GM23338 (cell line): ENCODE measurements around the gene ANGPTL7. TPM values are rescaled to one million over a fixed set of nuclear protein-coding genes. Genes with fewer than 3 reads are reported as not detected.

Experiments
- ATAC-seq: fragments of 200-7000 bp; cut with Tn5 transposase; 3 replicates; pipeline ENCODE4 v1.9.1; 2020
- DNase-seq: peaks from one replicate; pipeline ENCODE4 v3.0.0-alpha.2; 2015; ENCODE audit warnings: low spot score
- H2AFZ ChIP-seq: fragments of 200-600 bp; sonication (generic); 2 replicates; pipeline ENCODE4 v1.8.0; 2016; ENCODE audit warnings: antibody characterized with exemption, mild to moderate bottlenecking, moderate library complexity
- H3F3A ChIP-seq: fragments of 200-600 bp; sonication (generic); replicated peaks from 2 replicates; pipeline ENCODE4 v1.8.0; 2017; ENCODE audit warnings: antibody characterized with exemption, mixed run types, low read depth
- H3K27ac ChIP-seq: fragments of 200-600 bp; sonication (generic); 2 replicates; pipeline ENCODE4 v1.6.1; 2016; ENCODE audit warnings: low read depth
- H3K27me3 ChIP-seq: fragments of 200-600 bp; sonication (generic); 2 replicates; pipeline ENCODE4 v1.8.0; 2016; ENCODE audit warnings: mild to moderate bottlenecking, mixed run types, moderate library complexity; ENCODE audit not compliant: insufficient read depth
- H3K36me3 ChIP-seq: fragments of 200-600 bp; sonication (generic); 2 replicates; pipeline ENCODE4 v1.8.0; 2016; ENCODE audit warnings: mild to moderate bottlenecking; ENCODE audit not compliant: insufficient read depth
- H3K4me1 ChIP-seq: fragments of 200-600 bp; sonication (generic); 2 replicates; pipeline ENCODE4 v1.8.0; 2016; ENCODE audit warnings: mild to moderate bottlenecking, moderate library complexity; ENCODE audit not compliant: insufficient read depth
- H3K4me2 ChIP-seq: fragments of 200-600 bp; sonication (generic); 2 replicates; pipeline ENCODE4 v1.7.1; 2017; ENCODE audit warnings: mixed run types
- H3K4me3 ChIP-seq: fragments of 200-600 bp; sonication (generic); 2 replicates; pipeline ENCODE4 v1.6.1; 2016; ENCODE audit warnings: mixed run types
- H3K79me2 ChIP-seq: fragments of 200-600 bp; sonication (generic); replicated peaks from 2 replicates; pipeline ENCODE4 v1.8.0; 2017; ENCODE audit warnings: mild to moderate bottlenecking; ENCODE audit not compliant: insufficient read depth
- H3K9me2 ChIP-seq: fragments of 200-600 bp; sonication (generic); 2 replicates; pipeline ENCODE4 v1.8.0; 2017; ENCODE audit not compliant: insufficient read depth
- H4K20me1 ChIP-seq: fragments of 200-600 bp; sonication (generic); replicated peaks from 2 replicates; pipeline ENCODE4 v1.8.0; 2017; ENCODE audit warnings: mild to moderate bottlenecking; ENCODE audit not compliant: insufficient read depth
- H3K27ac Mint-ChIP-seq: 2 replicates; pipeline ENCODE4 v1.8.0; 2020; ENCODE audit warnings: inconsistent platforms, mild to moderate bottlenecking, moderate library complexity, mixed read lengths
- H3K27me3 Mint-ChIP-seq: 3 replicates; pipeline ENCODE4 v1.8.0; 2022; ENCODE audit warnings: low read depth, mild to moderate bottlenecking, moderate library complexity, mixed read lengths, inconsistent platforms; ENCODE audit not compliant: insufficient read depth, poor library complexity
- H3K36me3 Mint-ChIP-seq: 3 replicates; pipeline ENCODE4 v1.8.0; 2021; ENCODE audit warnings: low read depth, mild to moderate bottlenecking, inconsistent platforms, moderate library complexity, mixed read lengths
- H3K4me1 Mint-ChIP-seq: 3 replicates; pipeline ENCODE4 v1.8.0; 2020; ENCODE audit warnings: mild to moderate bottlenecking, inconsistent platforms, mixed read lengths
- H3K4me3 Mint-ChIP-seq: 3 replicates; pipeline ENCODE4 v1.8.0; 2021; ENCODE audit warnings: moderate library complexity, mild to moderate bottlenecking, inconsistent platforms, mixed read lengths
- H3K9me3 Mint-ChIP-seq: 3 replicates; pipeline ENCODE4 v1.8.0; 2020; ENCODE audit warnings: moderate library complexity, mild to moderate bottlenecking, inconsistent platforms, mixed read lengths
- CREB1 ChIP-seq: fragments of 250-450 bp; sonication (Bioruptor Pico); IDR thresholded peaks from 2 replicates; pipeline ENCODE4 v1.5.0; 2020; ENCODE audit warnings: low read depth, mild to moderate bottlenecking, moderate library complexity
- CTCF ChIP-seq, 2 experiments: fragments of 200-600 bp in 1 of 2; sonication (generic) in 1 of 2; conservative IDR thresholded peaks; 2 replicates each; pipeline versions ENCODE4 v1.5.1 to v1.6.1; 2016 to 2017; ENCODE audit warnings: antibody characterized with exemption in 2 of 2, low read depth in 2 of 2, mild to moderate bottlenecking in 2 of 2, moderate library complexity in 1 of 2
- ETS1 ChIP-seq: IDR thresholded peaks from 2 replicates; pipeline ENCODE4 v1.6.1; 2016; ENCODE audit warnings: antibody characterized with exemption
- EZH2 ChIP-seq: fragments of 200-600 bp; sonication (generic); IDR thresholded peaks from one replicate; pipeline ENCODE4 v1.8.0; 2017; ENCODE audit warnings: antibody characterized with exemption, mild to moderate bottlenecking, low read depth; ENCODE audit not compliant: unreplicated experiment
- EZH2phosphoT487 ChIP-seq: fragments of 200-600 bp; sonication (generic); IDR thresholded peaks from one replicate; pipeline ENCODE4 v1.8.1; 2018; ENCODE audit warnings: antibody characterized with exemption; ENCODE audit not compliant: unreplicated experiment
- JUNB ChIP-seq: IDR thresholded peaks from one replicate; pipeline ENCODE4 v1.6.1; 2016; ENCODE audit warnings: antibody characterized with exemption; ENCODE audit not compliant: unreplicated experiment
- NANOG ChIP-seq: IDR thresholded peaks from 2 replicates; pipeline ENCODE4 v1.6.1; 2016; ENCODE audit warnings: antibody characterized with exemption, borderline replicate concordance
- POLR2AphosphoS5 ChIP-seq: IDR thresholded peaks from 2 replicates; pipeline ENCODE4 v1.6.1; 2016; ENCODE audit warnings: antibody characterized with exemption, low read depth
- REST ChIP-seq: IDR thresholded peaks from one replicate; pipeline ENCODE4 v1.6.1; 2018; ENCODE audit warnings: antibody characterized with exemption; ENCODE audit not compliant: unreplicated experiment
- STAT1 ChIP-seq: IDR thresholded peaks from one replicate; pipeline ENCODE4 v1.6.1; 2016; ENCODE audit warnings: antibody characterized with exemption; ENCODE audit not compliant: unreplicated experiment
- ZNF114 ChIP-seq: fragments of 250-450 bp; sonication (Bioruptor Pico); IDR thresholded peaks from 2 replicates; pipeline ENCODE4 v1.5.0; 2020; ENCODE audit warnings: mild to moderate bottlenecking, moderate library complexity
- ZNF331 ChIP-seq: fragments of 250-450 bp; sonication (Bioruptor Pico); IDR thresholded peaks from 2 replicates; pipeline ENCODE4 v1.5.0; 2020; ENCODE audit warnings: low read depth, mild to moderate bottlenecking, moderate library complexity
- ZNF462 ChIP-seq: fragments of 250-450 bp; sonication (Bioruptor Pico); IDR thresholded peaks from 2 replicates; pipeline ENCODE4 v1.5.0; 2020; ENCODE audit warnings: mild to moderate bottlenecking, moderate library complexity
- polyA plus RNA-seq: library from polyadenylated mRNA; unstranded; fragments of >200 nt; fragmentation: Nextera tagmentation; extraction: Ambion mirVana; gene quantifications from 2 replicates; pipeline ENCODE4 v1.2.1, GENCODE V29; 2016
- total RNA-seq: library from RNA; depleted of rRNA; stranded (reverse); fragments of >200 nt; shearing (Covaris generic); gene quantifications from 2 replicates; pipeline ENCODE4 v1.2.3, GENCODE V29; 2014

The ANGPTL7 gene
- total and polyA plus RNA-seq, 2 experiments from 2014 or later, result 0.13 TPM; not detected in 1

GRCh38 chr1:11184973-11185372 is 4.2 kb upstream of the ANGPTL7 start:
- no peak for ATAC-seq
- H3K36me3 ChIP-seq, result peaks cover 5% of the 10 kb centered on the region; the same call in 1 of the 2 replicates
- no peak overlapping the region for H3K4me2 ChIP-seq
- Mint-ChIP-seq H3K27me3 (peaks cover 2% of the 10 kb centered on the region), H3K27ac (no peak overlapping the region), H3K9me3 (no peaks in the 10 kb centered on the region), H3K4me3 (no peak overlapping the region), H3K4me1 (peaks cover 4% of the 10 kb centered on the region; the same call in 1 of the 3 replicates), H3K36me3 (peaks cover 20% of the 10 kb centered on the region)
- no peaks in the 10 kb centered on the region for H3K4me1 ChIP-seq
- no peaks in the 10 kb centered on the region for H3F3A ChIP-seq
- H3K27ac ChIP-seq, result no peak overlapping the region
- no peak for DNase-seq
- H3K27me3 ChIP-seq, result no peaks in the 10 kb centered on the region
- H3K79me2 ChIP-seq, result no peaks in the 10 kb centered on the region
- H3K9me2 ChIP-seq, result no peaks in the 10 kb centered on the region
- TF ChIP-seq ZNF114 (CRISPR knock-in tag) (no peak), ZNF331 (CRISPR knock-in tag) (no peak), JUNB (no peak), EZH2phosphoT487 (no peak), ETS1 (no peak), POLR2AphosphoS5 (no peak), STAT1 (no peak), CREB1 (CRISPR knock-in tag) (no peak), EZH2 (no peak), NANOG (no peak), ZNF462 (CRISPR knock-in tag) (no peak), REST (no peak), CTCF (conservative IDR thresholded peaks at IDR 0.05; ENCODE audit: low read depth in 2 of 2) (no peak)
- peaks cover 4% of the 10 kb centered on the region for H4K20me1 ChIP-seq
- H3K4me3 ChIP-seq, result no peak overlapping the region
- no peak overlapping the region for H2AFZ ChIP-seq
